Endodermal cell (in vitro differentiated cells): ENCODE data around the gene KCND3. TPM values are rescaled to one million over a fixed set of nuclear protein-coding genes. Genes with fewer than 3 reads are reported as not detected.

Source experiments
- DNase-seq: peaks from one replicate; pipeline ENCODE4 v3.0.0-alpha.2; 2017
- H3K27ac ChIP-seq: 2 replicates; pipeline ENCODE4 v1.5.1; 2013; ENCODE audit warnings: mild to moderate bottlenecking, low read depth, low read length, moderate library complexity
- H3K27me3 ChIP-seq: 2 replicates; pipeline ENCODE4 v1.6.1; 2013; ENCODE audit warnings: mild to moderate bottlenecking, low read length, moderate library complexity; ENCODE audit not compliant: insufficient read depth, control insufficient read depth, poor library complexity, severe bottlenecking
- H3K36me3 ChIP-seq: 2 replicates; pipeline ENCODE4 v1.7.0; 2013; ENCODE audit warnings: mild to moderate bottlenecking, low read length, moderate library complexity; ENCODE audit not compliant: control insufficient read depth, insufficient read depth
- H3K4me1 ChIP-seq: one replicate; pipeline ENCODE4 v1.7.0; 2013; ENCODE audit warnings: low read length; ENCODE audit not compliant: control insufficient read depth, insufficient read depth
- H3K4me3 ChIP-seq: 2 replicates; pipeline ENCODE4 v1.5.1; 2013; ENCODE audit warnings: mild to moderate bottlenecking, low read length, moderate library complexity
- H3K9ac ChIP-seq: 2 replicates; pipeline ENCODE4 v1.6.1; 2013; ENCODE audit warnings: mild to moderate bottlenecking, low read length, moderate library complexity; ENCODE audit not compliant: poor library complexity, severe bottlenecking; ENCODE audit errors: extremely low read depth
- H3K9me3 ChIP-seq: 2 replicates; pipeline ENCODE4 v1.6.1; 2013; ENCODE audit warnings: mild to moderate bottlenecking, low read length, moderate library complexity; ENCODE audit not compliant: control insufficient read depth
- H3K27ac Mint-ChIP-seq: 2 replicates; pipeline ENCODE4 v1.8.0; 2020; ENCODE audit warnings: mixed read lengths
- H3K27me3 Mint-ChIP-seq: 2 replicates; pipeline ENCODE4 v1.8.0; 2021; ENCODE audit warnings: mild to moderate bottlenecking, mixed read lengths; ENCODE audit not compliant: insufficient read depth
- H3K36me3 Mint-ChIP-seq: 2 replicates; pipeline ENCODE4 v1.8.0; 2020; ENCODE audit warnings: low read depth, mixed read lengths
- H3K4me1 Mint-ChIP-seq: 2 replicates; pipeline ENCODE4 v1.8.0; 2020; ENCODE audit warnings: mixed read lengths
- H3K4me3 Mint-ChIP-seq: 2 replicates; pipeline ENCODE4 v1.8.0; 2020; ENCODE audit warnings: mild to moderate bottlenecking, moderate library complexity, mixed read lengths
- H3K9me3 Mint-ChIP-seq: 2 replicates; pipeline ENCODE4 v1.8.0; 2020; ENCODE audit warnings: mild to moderate bottlenecking, mixed read lengths
- CTCF ChIP-seq: fragments of 200-600 bp; sonication (generic); conservative IDR thresholded peaks from 2 replicates; pipeline ENCODE4 v1.5.0; 2021; ENCODE audit warnings: antibody characterized with exemption, mild to moderate bottlenecking
- WGBS, 2 experiments: methylation state at CpG; one replicate each; pipeline versions ENCODE4 v1.1.5 to v1.1.7; 2013; ENCODE audit warnings: missing lambda C conversion rate in 2 of 2, mixed read lengths in 1 of 2; ENCODE audit not compliant: insufficient coverage in 1 of 2, insufficient read length in 1 of 2; 5-methylcytosine and 5-hydroxymethylcytosine counted together
- total RNA-seq, 2 donors: library from RNA; stranded (reverse); fragmentation: NEBNext Ultra II Directional in 1 of 2; extraction: Animal tissue kit (Norgen Biotek cat#: 25700) in 1 of 2; gene quantifications; 2 replicates in 1 of 2; 3 replicates in 1 of 2; pipeline ENCODE4 v1.2.1, GENCODE V29; 2021

KCND3 gene
- total RNA-seq, 2 donors from 2014 or later: 0.13 TPM; not detected in 1

GRCh38 chr1:111967886-111968285 lies 21.6 kb downstream of the KCND3 start:
- no peaks in the 10 kb centered on the region for H3K9me3 Mint-ChIP-seq
- Histone ChIP-seq H3K4me3 (no peak overlapping the region), H3K9ac (no peak overlapping the region), H3K27ac (no peak overlapping the region), H3K27me3 (peaks cover 36% of the 10 kb centered on the region), H3K4me1 (no peaks in the 10 kb centered on the region), H3K9me3 (no peaks in the 10 kb centered on the region), H3K36me3 (no peaks in the 10 kb centered on the region)
- no peak for TF ChIP-seq CTCF
- H3K27me3 Mint-ChIP-seq: peaks cover 44% of the 10 kb centered on the region
- H3K4me1 Mint-ChIP-seq: no peaks in the 10 kb centered on the region
- DNase-seq: no peak
- H3K27ac Mint-ChIP-seq: no peak overlapping the region
- H3K4me3 Mint-ChIP-seq: no peak overlapping the region
- 93% methylated on average over 2 to 3 of the region's 3 CpGs for WGBS, 2 experiments
- no peaks in the 10 kb centered on the region for H3K36me3 Mint-ChIP-seq

- H3K4me3 Mint-ChIP-seq: no peak overlapping the region
- no peak overlapping the region for H3K4me3 ChIP-seq
- H3K9me3 Mint-ChIP-seq: no peaks in the 10 kb centered on the region
- no peak for TF ChIP-seq CTCF
- H3K36me3 Mint-ChIP-seq: no peaks in the 10 kb centered on the region
- no peaks in the 10 kb centered on the region for H3K36me3 ChIP-seq
- no peak overlapping the region for H3K27ac Mint-ChIP-seq
- no peaks in the 10 kb centered on the region for H3K4me1 ChIP-seq
- H3K27ac ChIP-seq: no peak overlapping the region
- peak; percentile 52 for DNase-seq
- no peaks in the 10 kb centered on the region for H3K4me1 Mint-ChIP-seq
- 86% methylated on average over 9 to 13 of the region's 13 CpGs for WGBS, 2 experiments
- peaks cover 42% of the 10 kb centered on the region for H3K27me3 Mint-ChIP-seq
- H3K27me3 ChIP-seq: peaks cover 37% of the 10 kb centered on the region
- H3K9me3 ChIP-seq: no peaks in the 10 kb centered on the region
- no peak overlapping the region for H3K9ac ChIP-seq
Measured at GRCh38 chr1:111967067-111967690, 22.3 kb downstream of the KCND3 start.

GRCh38 chr1:111965781-111966443 lies 23.6 kb downstream of the KCND3 start:
- Mint-ChIP-seq H3K36me3 (no peaks in the 10 kb centered on the region), H3K27me3 (peaks cover 44% of the 10 kb centered on the region), H3K4me1 (no peaks in the 10 kb centered on the region), H3K4me3 (no peak overlapping the region), H3K27ac (no peak overlapping the region), H3K9me3 (no peaks in the 10 kb centered on the region)
- TF ChIP-seq CTCF: no peak
- Histone ChIP-seq H3K9me3 (no peaks in the 10 kb centered on the region), H3K36me3 (no peaks in the 10 kb centered on the region), H3K4me3 (no peak overlapping the region), H3K4me1 (no peaks in the 10 kb centered on the region), H3K27ac (no peak overlapping the region), H3K9ac (no peak overlapping the region), H3K27me3 (peaks cover 37% of the 10 kb centered on the region)
- WGBS, 2 experiments: 87 to 100% methylated on average over 4 to 5 of the region's 5 CpGs
- no peak for DNase-seq
